DND-41 (cell line): ENCODE results near the gene ABCB11.

Experiments used
- EZH2 ChIP-seq: IDR thresholded peaks from 3 replicates; pipeline ENCODE4 v1.6.1; 2012; ENCODE audit warnings: borderline replicate concordance, low read depth, mild to moderate bottlenecking, moderate library complexity, low read length, inconsistent platforms; ENCODE audit not compliant: severe bottlenecking
- TF ChIP-seq, protein P1 (sequence below): IDR thresholded peaks from 2 replicates; pipeline ENCODE4 v1.5.1; 2012; ENCODE audit warnings: borderline replicate concordance, low read length, moderate library complexity, mild to moderate bottlenecking; ENCODE audit not compliant: poor library complexity, severe bottlenecking; ENCODE audit errors: extremely low read depth

GRCh38 chr2:169073963-169074751 lies 43.0 kb upstream of the ABCB11 start:
- TF ChIP-seq, protein P1, sequence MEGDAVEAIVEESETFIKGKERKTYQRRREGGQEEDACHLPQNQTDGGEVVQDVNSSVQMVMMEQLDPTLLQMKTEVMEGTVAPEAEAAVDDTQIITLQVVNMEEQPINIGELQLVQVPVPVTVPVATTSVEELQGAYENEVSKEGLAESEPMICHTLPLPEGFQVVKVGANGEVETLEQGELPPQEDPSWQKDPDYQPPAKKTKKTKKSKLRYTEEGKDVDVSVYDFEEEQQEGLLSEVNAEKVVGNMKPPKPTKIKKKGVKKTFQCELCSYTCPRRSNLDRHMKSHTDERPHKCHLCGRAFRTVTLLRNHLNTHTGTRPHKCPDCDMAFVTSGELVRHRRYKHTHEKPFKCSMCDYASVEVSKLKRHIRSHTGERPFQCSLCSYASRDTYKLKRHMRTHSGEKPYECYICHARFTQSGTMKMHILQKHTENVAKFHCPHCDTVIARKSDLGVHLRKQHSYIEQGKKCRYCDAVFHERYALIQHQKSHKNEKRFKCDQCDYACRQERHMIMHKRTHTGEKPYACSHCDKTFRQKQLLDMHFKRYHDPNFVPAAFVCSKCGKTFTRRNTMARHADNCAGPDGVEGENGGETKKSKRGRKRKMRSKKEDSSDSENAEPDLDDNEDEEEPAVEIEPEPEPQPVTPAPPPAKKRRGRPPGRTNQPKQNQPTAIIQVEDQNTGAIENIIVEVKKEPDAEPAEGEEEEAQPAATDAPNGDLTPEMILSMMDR, result no peak
- no peak for TF ChIP-seq EZH2
